AG10803 (cell line): ENCODE results near the gene PRICKLE2.

Source experiments
- DNase-seq: peaks from one replicate; pipeline ENCODE4 v3.0.0; 2010; ENCODE audit warnings: low read depth
- H3K4me3 ChIP-seq: 2 replicates; pipeline ENCODE4 v1.5.1; 2011; ENCODE audit warnings: mild to moderate bottlenecking, low read length, control low read depth
- CTCF ChIP-seq: conservative IDR thresholded peaks from 2 replicates; pipeline ENCODE4 v1.5.1; 2011; ENCODE audit warnings: mild to moderate bottlenecking, low read length, control low read depth, inconsistent platforms

The PRICKLE2 gene

DNA sequence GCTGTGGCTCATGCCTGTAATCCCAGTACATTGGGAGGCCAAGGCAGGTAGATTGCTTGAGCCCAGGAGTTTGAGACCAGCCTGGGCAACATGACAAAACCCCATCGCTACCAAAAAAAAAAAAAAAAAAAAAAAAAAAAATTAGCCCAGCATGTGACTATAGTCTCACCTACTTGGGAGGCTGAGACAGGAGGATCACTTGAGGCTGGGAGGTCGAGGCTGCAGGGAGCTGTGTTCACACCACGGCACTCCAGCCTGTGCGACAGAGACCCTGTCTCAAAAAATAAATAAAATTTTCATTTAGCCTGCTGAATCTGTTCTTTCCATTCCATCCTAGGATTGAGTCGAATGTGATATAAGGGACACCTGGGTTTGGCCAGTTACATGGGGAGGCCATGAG lies 14.6 kb upstream of the PRICKLE2 start:
- no peak for TF ChIP-seq CTCF
- H3K4me3 ChIP-seq, result no peak overlapping the region
- DNase-seq, result no peak

DNA sequence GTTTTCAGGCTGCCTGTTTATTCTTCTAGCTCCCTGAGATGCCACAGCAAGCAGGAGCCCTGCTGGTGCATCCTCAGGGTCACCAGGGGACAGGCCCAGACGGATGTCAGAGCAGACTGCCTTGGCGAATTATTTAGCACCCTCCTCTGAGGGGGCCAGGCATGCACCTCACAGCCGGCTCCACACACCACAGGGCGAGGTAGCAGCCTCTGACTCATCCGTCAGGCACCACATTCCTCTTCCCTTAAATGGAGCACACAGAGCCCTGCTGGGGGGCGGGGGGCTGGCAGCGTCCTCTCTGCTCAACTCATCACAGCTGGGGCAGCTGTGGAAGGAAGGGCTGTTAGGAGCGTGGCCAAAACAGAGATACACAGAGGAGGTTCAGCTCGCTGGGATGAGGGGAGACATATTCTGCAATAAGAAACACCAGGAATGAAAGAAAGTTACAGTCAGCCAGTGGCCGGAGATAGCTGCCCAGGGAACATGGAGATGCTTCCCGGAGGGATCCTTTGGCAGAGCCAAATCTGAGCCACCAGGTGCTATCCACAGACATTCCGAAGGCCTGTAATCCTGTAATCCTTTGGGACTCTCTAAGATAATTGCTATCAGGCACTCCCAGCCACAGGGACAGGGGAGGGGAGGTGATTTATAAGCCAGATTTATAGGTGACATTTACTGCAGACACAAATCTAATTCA lies 13.9 kb upstream of the PRICKLE2 start:
- DNase-seq, result peak; percentile 99
- peak overlapping the region; percentile 27; the same call in 1 of the 2 replicates for H3K4me3 ChIP-seq
- no peak for TF ChIP-seq CTCF

DNA sequence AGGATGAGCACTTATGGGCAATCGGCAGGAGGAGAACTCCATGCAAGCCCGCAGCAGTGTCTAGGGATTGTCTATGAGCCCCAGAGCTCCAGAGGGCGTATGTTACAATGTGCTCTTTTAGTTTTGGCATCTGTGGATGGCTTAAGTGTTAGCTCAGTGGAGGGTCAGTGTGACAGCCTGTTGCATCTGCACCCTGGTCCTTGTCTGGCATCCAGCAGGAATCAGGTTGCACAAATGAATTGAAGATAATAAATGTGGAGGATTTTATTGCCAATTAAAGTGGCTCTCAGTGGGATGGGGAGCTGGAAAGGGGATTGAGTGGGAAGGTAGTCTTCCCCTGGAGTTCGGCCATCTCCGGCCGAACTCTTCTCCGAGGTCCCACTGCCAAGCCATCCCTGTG lies 11.8 kb upstream of the PRICKLE2 start:
- no peak for DNase-seq

DNA sequence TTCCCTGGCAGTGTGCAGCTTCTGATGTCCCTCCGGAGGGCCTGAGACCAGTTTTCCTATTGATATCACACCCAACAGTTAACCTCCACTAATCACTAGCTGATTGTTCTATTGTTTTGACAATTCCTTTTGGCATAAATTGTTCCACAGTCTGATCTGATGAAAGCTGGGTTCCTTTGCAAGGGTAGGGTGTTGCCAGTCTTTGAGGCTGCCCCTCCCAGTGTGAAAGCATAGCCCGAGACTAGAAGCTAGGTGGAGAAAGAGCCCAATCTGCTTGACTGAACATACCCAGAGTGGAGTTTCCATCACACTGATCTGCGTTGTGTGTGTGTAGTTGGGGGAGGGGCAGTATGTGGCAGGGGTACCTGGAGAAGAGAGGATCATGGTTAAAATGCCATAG lies 10.3 kb upstream of the PRICKLE2 start:
- no peak overlapping the region for H3K4me3 ChIP-seq
- no peak for TF ChIP-seq CTCF

More for the DNA sequence above, 11.8 kb upstream of the PRICKLE2 start:
- TF ChIP-seq CTCF, result no peak
- no peak overlapping the region for H3K4me3 ChIP-seq

DNA sequence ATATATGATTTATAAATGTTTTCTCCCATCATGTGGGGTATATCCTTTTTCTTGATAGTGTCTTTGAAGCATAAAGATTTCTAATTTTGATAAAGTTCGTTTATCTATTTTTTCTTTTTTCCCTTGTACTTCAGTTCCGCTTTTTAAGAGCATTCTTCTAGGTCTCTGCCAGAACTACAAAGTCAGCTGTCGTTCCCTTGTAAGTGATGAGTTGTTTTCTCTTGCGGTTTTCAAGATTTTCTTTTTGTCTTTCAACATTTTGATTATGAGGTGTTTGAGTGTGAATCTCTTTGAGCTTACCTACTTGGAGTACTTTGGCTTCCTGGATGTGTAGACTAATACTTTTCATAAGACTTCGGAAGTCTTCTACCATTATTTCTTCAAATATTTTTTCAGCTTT lies 9.3 kb upstream of the PRICKLE2 start:
- no peak for DNase-seq
- TF ChIP-seq CTCF, result no peak
- no peak overlapping the region for H3K4me3 ChIP-seq

More for the DNA sequence above, 10.3 kb upstream of the PRICKLE2 start:
- DNase-seq, result no peak

DNA sequence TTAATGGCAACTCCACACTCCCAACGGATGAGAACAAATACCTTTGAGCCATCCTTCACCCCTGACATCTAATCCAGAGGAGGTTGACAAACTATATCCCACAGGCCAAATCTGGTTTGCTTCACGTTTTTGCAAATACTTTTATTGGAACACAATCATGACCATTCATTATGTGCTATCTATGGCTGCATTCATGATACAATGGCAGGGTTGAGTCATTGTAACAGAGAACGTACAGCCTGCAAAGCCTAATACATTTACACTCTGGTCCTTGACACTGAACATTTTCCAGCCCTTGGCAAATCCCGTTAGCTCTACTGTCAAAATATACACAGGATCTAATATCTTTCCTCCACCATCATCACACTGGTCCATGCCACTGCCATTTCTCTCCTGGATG lies 7.6 kb upstream of the PRICKLE2 start:
- H3K4me3 ChIP-seq, result no peak overlapping the region
- no peak for TF ChIP-seq CTCF
- no peak for DNase-seq

DNA sequence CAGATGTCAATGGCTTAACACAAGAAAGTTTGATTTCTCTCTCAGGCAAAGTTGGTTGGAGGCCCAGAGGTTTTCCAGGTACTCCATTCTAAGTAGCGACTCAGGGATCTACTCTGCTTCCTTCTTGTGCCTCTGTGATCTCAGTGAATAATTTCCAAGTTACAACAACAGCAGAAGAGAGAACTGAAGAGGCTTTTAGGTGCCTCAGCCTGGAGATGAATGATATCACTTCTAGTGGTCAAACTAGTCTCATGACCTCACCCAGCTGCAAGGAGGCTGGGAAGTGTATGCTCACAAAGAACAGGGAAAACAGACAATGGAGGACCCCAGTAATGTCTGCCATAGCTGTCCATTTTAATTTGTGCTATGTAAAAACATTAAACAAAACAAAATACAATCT lies 4.6 kb upstream of the PRICKLE2 start:
- DNase-seq, result peak; percentile 17
- TF ChIP-seq CTCF, result no peak
- no peak overlapping the region for H3K4me3 ChIP-seq
